OCI-LY3 (cell line): Measurements from ENCODE around the gene HOXB6.

Experiments
- H2AFZ ChIP-seq: fragments of 200-600, 300-600 bp; shearing (Covaris generic); 2 replicates; pipeline ENCODE4 v1.6.0; 2014; ENCODE audit warnings: antibody characterized with exemption, low read depth, low read length
- H3K27ac ChIP-seq: fragments of 200-600, 300-600 bp; sonication (generic); 2 replicates; pipeline ENCODE4 v1.5.1; 2014; ENCODE audit warnings: mild to moderate bottlenecking, low read length, moderate library complexity, mixed read lengths
- H3K27me3 ChIP-seq: fragments of 200-600, 300-600 bp; sonication (generic); 2 replicates; pipeline ENCODE4 v1.6.1; 2014; ENCODE audit warnings: low read depth, low read length, mixed read lengths
- H3K36me3 ChIP-seq: fragments of 200-600, 300-600 bp; sonication (generic); replicated peaks from 2 replicates; pipeline ENCODE3; 2014; ENCODE audit warnings: low read depth, low read length, mixed read lengths
- H3K4me1 ChIP-seq: fragments of 300-600, 200-600 bp; sonication (generic); 2 replicates; pipeline ENCODE4 v1.6.1; 2014; ENCODE audit warnings: low read length, mixed read lengths
- H3K4me2 ChIP-seq: fragments of 200-600, 300-600 bp; sonication (generic); 2 replicates; pipeline ENCODE4 v1.6.1; 2014; ENCODE audit warnings: low read length, mixed read lengths
- H3K4me3 ChIP-seq: fragments of 300-600, 200-600 bp; sonication (generic); 2 replicates; pipeline ENCODE4 v1.5.1; 2014; ENCODE audit warnings: antibody characterized with exemption, mild to moderate bottlenecking, low read length, moderate library complexity
- H3K79me2 ChIP-seq: fragments of 300-600, 200-600 bp; shearing (Covaris generic); 2 replicates; pipeline ENCODE4 v1.6.1; 2014; ENCODE audit warnings: mild to moderate bottlenecking, low read length, mixed read lengths
- H3K9ac ChIP-seq: fragments of 300-600, 200-600 bp; shearing (Covaris generic); 2 replicates; pipeline ENCODE4 v1.6.0; 2014; ENCODE audit warnings: mild to moderate bottlenecking, low read length, moderate library complexity
- H3K9me3 ChIP-seq: fragments of 200-600, 300-600 bp; shearing (Covaris generic); 2 replicates; pipeline ENCODE4 v1.6.1; 2014; ENCODE audit warnings: low read length, mixed read lengths; ENCODE audit not compliant: insufficient read depth
- H4K20me1 ChIP-seq: fragments of 200-600, 300-600 bp; sonication (generic); 2 replicates; pipeline ENCODE4 v1.6.1; 2016; ENCODE audit warnings: low read length, mixed read lengths; ENCODE audit not compliant: insufficient read depth
- EZH2phosphoT487 ChIP-seq: fragments of 200-600 bp; shearing (Covaris generic); IDR thresholded peaks from 2 replicates; pipeline ENCODE4 v1.6.1; 2018; ENCODE audit warnings: antibody characterized with exemption, mixed run types, low read depth
- TF ChIP-seq, protein P1 (sequence below): fragments of 200-600, 300-600 bp; sonication (generic); IDR thresholded peaks from 2 replicates; pipeline ENCODE4 v1.5.1; 2014; ENCODE audit warnings: antibody characterized with exemption, low read length, low read depth

HOXB6 gene

DNA sequence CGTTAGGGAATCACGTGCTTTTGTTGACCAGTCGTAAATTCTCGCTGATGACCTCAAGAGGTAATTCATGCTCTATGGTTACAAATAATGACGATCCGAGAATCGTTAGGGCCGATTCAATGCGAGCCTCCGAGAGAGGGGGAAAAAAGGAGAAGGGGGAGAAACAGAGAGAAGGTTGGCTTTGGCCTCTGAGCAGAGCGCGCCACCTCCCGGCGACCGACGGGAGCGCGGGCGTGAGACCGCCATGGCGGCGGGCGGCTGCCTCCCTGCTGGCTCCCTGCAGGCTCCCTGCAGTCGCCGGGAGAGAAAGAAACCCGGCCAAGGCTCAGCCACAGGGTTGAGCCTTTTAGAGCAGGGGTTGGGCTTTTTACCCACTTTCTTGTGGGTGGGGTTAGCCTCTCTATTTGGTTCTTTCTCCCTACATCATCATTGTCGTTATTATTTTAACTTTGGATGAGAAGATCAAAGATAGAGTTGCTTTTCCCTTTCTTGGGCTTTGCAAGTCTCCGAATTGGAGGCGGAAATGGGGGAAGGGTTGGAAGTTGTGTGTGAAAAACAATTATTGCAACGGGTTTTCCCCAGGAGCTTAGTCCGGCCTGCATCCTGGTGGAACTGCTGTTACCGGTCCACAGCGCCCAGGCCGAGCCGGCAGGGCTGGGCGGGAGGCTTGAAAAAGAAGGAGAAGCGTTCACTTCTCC, 10.8 kb downstream of the HOXB6 start:
- Histone ChIP-seq H3K4me2 (peak overlapping the region; percentile 80), H3K9me3 (no peaks in the 10 kb centered on the region), H3K27me3 (peaks cover 26% of the 10 kb centered on the region), H4K20me1 (no peaks in the 10 kb centered on the region), H3K79me2 (peaks cover 7% of the 10 kb centered on the region; the same call in 1 of the 2 replicates), H3K4me3 (peak overlapping the region; percentile 68), H2AFZ (no peak overlapping the region), H3K36me3 (no peaks in the 10 kb centered on the region), H3K9ac (peak overlapping the region; percentile 12; the same call in 1 of the 2 replicates), H3K4me1 (peaks cover 29% of the 10 kb centered on the region), H3K27ac (no peak overlapping the region)
- TF ChIP-seq, protein P1, sequence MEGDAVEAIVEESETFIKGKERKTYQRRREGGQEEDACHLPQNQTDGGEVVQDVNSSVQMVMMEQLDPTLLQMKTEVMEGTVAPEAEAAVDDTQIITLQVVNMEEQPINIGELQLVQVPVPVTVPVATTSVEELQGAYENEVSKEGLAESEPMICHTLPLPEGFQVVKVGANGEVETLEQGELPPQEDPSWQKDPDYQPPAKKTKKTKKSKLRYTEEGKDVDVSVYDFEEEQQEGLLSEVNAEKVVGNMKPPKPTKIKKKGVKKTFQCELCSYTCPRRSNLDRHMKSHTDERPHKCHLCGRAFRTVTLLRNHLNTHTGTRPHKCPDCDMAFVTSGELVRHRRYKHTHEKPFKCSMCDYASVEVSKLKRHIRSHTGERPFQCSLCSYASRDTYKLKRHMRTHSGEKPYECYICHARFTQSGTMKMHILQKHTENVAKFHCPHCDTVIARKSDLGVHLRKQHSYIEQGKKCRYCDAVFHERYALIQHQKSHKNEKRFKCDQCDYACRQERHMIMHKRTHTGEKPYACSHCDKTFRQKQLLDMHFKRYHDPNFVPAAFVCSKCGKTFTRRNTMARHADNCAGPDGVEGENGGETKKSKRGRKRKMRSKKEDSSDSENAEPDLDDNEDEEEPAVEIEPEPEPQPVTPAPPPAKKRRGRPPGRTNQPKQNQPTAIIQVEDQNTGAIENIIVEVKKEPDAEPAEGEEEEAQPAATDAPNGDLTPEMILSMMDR: peak; percentile 89
- no peak for TF ChIP-seq EZH2phosphoT487

GRCh38 chr17:48593126-48593829, 11.5 kb downstream of the HOXB6 start, which contains the start of gene HOXB5:
Gene HOXB5, minus strand, starts transcription at chr17:48593779. Its CDS starts 97 bp downstream, at chr17:48593682.
- Histone ChIP-seq H3K36me3 (no peaks in the 10 kb centered on the region), H3K4me1 (peaks cover 29% of the 10 kb centered on the region), H3K4me2 (peak within 1 kb of the TSS; percentile 80), H3K9ac (peak within 1 kb of the TSS; percentile 21; the same call in 1 of the 2 replicates), H3K27me3 (peaks cover 26% of the 10 kb centered on the region), H3K79me2 (peaks cover 7% of the 10 kb centered on the region; the same call in 1 of the 2 replicates), H3K4me3 (peak within 1 kb of the TSS; percentile 68), H4K20me1 (no peaks in the 10 kb centered on the region), H3K27ac (no peak within 1 kb of the TSS), H3K9me3 (no peaks in the 10 kb centered on the region), H2AFZ (no peak within 1 kb of the TSS)
- no peak for TF ChIP-seq EZH2phosphoT487
- TF ChIP-seq, protein P1: no peak

DNA sequence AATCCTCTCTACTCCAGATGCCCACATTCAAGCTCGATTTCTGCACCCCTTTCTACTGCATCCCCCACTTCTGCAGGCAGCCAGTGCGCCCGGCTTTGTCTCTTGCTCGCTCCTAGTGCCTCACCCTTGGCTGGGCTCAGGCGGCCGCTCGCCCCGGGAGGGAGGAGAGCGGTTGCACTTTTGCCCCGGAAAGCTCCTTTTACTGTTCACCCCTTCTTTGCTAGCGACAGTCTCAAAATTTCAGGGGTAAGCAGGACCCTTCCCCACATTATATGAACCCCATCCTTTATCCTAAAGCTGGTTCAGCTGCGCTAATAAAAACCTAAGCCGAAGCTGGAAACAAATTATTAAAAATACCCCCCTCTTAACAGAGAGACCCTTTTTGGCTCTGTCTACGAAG, 12.2 kb downstream of the HOXB6 start:
- Histone ChIP-seq H3K4me2 (peak overlapping the region; percentile 80), H3K79me2 (peaks cover 7% of the 10 kb centered on the region; the same call in 1 of the 2 replicates), H3K4me3 (peak overlapping the region; percentile 68), H2AFZ (no peak overlapping the region), H3K27me3 (peaks cover 32% of the 10 kb centered on the region), H3K36me3 (no peaks in the 10 kb centered on the region), H3K9ac (0 out of 2 replicates have a peak overlapping the region, but pooled peaks have one; percentile 21), H4K20me1 (no peaks in the 10 kb centered on the region), H3K27ac (no peak overlapping the region), H3K4me1 (peaks cover 29% of the 10 kb centered on the region), H3K9me3 (no peaks in the 10 kb centered on the region)
- TF ChIP-seq, protein P1: no peak
- no peak for TF ChIP-seq EZH2phosphoT487

DNA sequence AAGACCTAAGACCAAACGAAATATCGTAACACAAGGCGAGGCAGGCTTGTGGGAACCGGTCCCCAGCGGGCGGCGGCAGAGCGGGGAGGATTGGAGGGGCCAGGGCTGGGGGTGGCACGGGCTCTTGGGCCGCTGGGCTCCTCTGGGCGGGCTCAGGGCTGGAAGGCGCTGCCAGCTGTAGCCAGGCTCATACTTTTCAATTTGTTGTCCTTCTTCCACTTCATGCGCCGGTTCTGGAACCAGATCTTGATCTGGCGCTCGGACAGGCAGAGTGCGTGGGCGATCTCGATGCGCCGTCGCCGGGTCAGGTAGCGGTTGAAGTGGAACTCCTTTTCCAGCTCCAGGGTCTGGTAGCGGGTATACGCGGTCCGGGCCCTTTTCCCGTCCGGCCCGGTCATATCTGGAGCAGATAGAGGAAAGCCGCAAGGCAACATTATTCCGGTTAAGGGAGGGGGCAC, 12.7 kb downstream of the HOXB6 start:
- Histone ChIP-seq H3K79me2 (peaks cover 4% of the 10 kb centered on the region; the same call in 1 of the 2 replicates), H3K27ac (no peak overlapping the region), H3K4me1 (peaks cover 27% of the 10 kb centered on the region), H3K27me3 (peaks cover 37% of the 10 kb centered on the region), H3K9me3 (no peaks in the 10 kb centered on the region), H3K4me2 (peak overlapping the region; percentile 80), H3K4me3 (no peak overlapping the region; the same call in 1 of the 2 replicates), H3K36me3 (no peaks in the 10 kb centered on the region), H2AFZ (no peak overlapping the region), H4K20me1 (no peaks in the 10 kb centered on the region), H3K9ac (no peak overlapping the region)
- TF ChIP-seq, protein P1: no peak
- no peak for TF ChIP-seq EZH2phosphoT487
